Mesendoderm (in vitro differentiated cells): ENCODE measurements around the gene APBA2.

Experiments used
- DNase-seq: peaks from one replicate; pipeline ENCODE4 v3.0.0; 2013
- H2AK5ac ChIP-seq: 2 replicates; pipeline ENCODE4 v1.6.1; 2013; ENCODE audit warnings: low read length, inconsistent platforms
- H2BK120ac ChIP-seq: 2 replicates; pipeline ENCODE4 v1.6.1; 2013; ENCODE audit warnings: low read depth, mild to moderate bottlenecking, low read length, moderate library complexity, mixed read lengths
- H2BK15ac ChIP-seq: replicated peaks from 2 replicates; pipeline ENCODE4 v1.6.1; 2013; ENCODE audit warnings: low read depth, mild to moderate bottlenecking, moderate library complexity
- H2BK5ac ChIP-seq: 2 replicates; pipeline ENCODE4 v1.6.1; 2013; ENCODE audit warnings: low read length, inconsistent platforms
- H3K18ac ChIP-seq: 2 replicates; pipeline ENCODE4 v1.6.1; 2013; ENCODE audit warnings: mild to moderate bottlenecking, low read length, mixed read lengths
- H3K23ac ChIP-seq: one replicate; pipeline ENCODE4 v1.6.1; 2013; ENCODE audit warnings: low read length
- H3K27ac ChIP-seq: 2 replicates; pipeline ENCODE4 v1.5.1; 2013; ENCODE audit warnings: low read depth, mild to moderate bottlenecking, inconsistent platforms, low read length, moderate library complexity
- H3K27me3 ChIP-seq: 2 replicates; pipeline ENCODE4 v1.6.1; 2013; ENCODE audit warnings: low read length, control low read depth, mild to moderate bottlenecking, inconsistent platforms; ENCODE audit not compliant: insufficient read depth, poor library complexity
- H3K36me3 ChIP-seq: 2 replicates; pipeline ENCODE4 v1.6.1; 2013; ENCODE audit warnings: low read length, inconsistent platforms; ENCODE audit not compliant: control insufficient read depth, insufficient read depth
- H3K4ac ChIP-seq: one replicate; pipeline ENCODE4 v1.6.1; 2013; ENCODE audit warnings: low read depth, mild to moderate bottlenecking, low read length, moderate library complexity
- H3K4me1 ChIP-seq: 2 replicates; pipeline ENCODE4 v1.6.1; 2013; ENCODE audit warnings: low read depth, low read length, inconsistent platforms; ENCODE audit not compliant: control insufficient read depth
- H3K4me2 ChIP-seq: 2 replicates; pipeline ENCODE4 v1.6.1; 2013; ENCODE audit warnings: low read length
- H3K4me3 ChIP-seq: 2 replicates; pipeline ENCODE4 v1.5.1; 2013; ENCODE audit warnings: mild to moderate bottlenecking, low read length
- H3K56ac ChIP-seq: one replicate; pipeline ENCODE4 v1.6.1; 2013; ENCODE audit warnings: low read length
- H3K79me1 ChIP-seq: 2 replicates; pipeline ENCODE4 v1.6.1; 2013; ENCODE audit warnings: low read length, inconsistent platforms
- H3K79me2 ChIP-seq: 2 replicates; pipeline ENCODE4 v1.6.1; 2013; ENCODE audit warnings: mild to moderate bottlenecking, low read length; ENCODE audit not compliant: control insufficient read depth, insufficient read depth
- H3K9ac ChIP-seq: 2 replicates; pipeline ENCODE4 v1.6.1; 2013; ENCODE audit warnings: low read length, inconsistent platforms
- H4K5ac ChIP-seq: one replicate; pipeline ENCODE4 v1.6.1; 2013; ENCODE audit warnings: low read length
- H4K8ac ChIP-seq: one replicate; pipeline ENCODE4 v1.6.1; 2013; ENCODE audit warnings: low read depth, mild to moderate bottlenecking, control low read depth, low read length, moderate library complexity
- WGBS: extraction: QIAGEN DNeasy Blood & Tissue Kit; methylation state at CpG from one replicate; pipeline ENCODE4 v1.1.7; 2013; ENCODE audit warnings: low lambda C conversion rate, missing lambda C conversion rate; ENCODE audit not compliant: insufficient coverage; ENCODE audit errors: extremely low coverage; 5-methylcytosine and 5-hydroxymethylcytosine counted together

APBA2 gene

GRCh38 chr15:28931828-28932227 lies 46.1 kb downstream of the APBA2 start:
- no peak overlapping the region for H3K56ac ChIP-seq
- no CpG with 5 or more reads among the region's 4 CpGs for WGBS

GRCh38 chr15:28932361-28932760 lies 46.6 kb downstream of the APBA2 start:
- Histone ChIP-seq H3K27me3 (no peaks in the 10 kb centered on the region), H3K27ac (no peak overlapping the region), H3K79me1 (no peaks in the 10 kb centered on the region), H3K4me2 (no peak overlapping the region), H3K23ac (no peak overlapping the region), H3K4ac (no peak overlapping the region), H2AK5ac (no peak overlapping the region), H3K4me3 (no peak overlapping the region), H2BK15ac (no peak overlapping the region), H3K18ac (no peak overlapping the region), H2BK5ac (no peak overlapping the region), H3K56ac (no peak overlapping the region), H3K9ac (no peak overlapping the region), H4K5ac (no peak overlapping the region), H3K36me3 (no peaks in the 10 kb centered on the region), H3K4me1 (no peaks in the 10 kb centered on the region), H2BK120ac (no peak overlapping the region), H3K79me2 (no peaks in the 10 kb centered on the region), H4K8ac (no peak overlapping the region)
- no CpG with 5 or more reads among the region's 4 CpGs for WGBS
- DNase-seq = no peak

More at GRCh38 chr15:28931828-28932227, 46.1 kb downstream of the APBA2 start:
- no peak for DNase-seq
- H2BK120ac ChIP-seq = no peak overlapping the region
- H3K27ac ChIP-seq = no peak overlapping the region
- H3K27me3 ChIP-seq = no peaks in the 10 kb centered on the region
- no peak overlapping the region for H4K5ac ChIP-seq
- no peak overlapping the region for H3K4ac ChIP-seq
- H3K4me1 ChIP-seq = no peaks in the 10 kb centered on the region
- H4K8ac ChIP-seq = no peak overlapping the region
- H2BK15ac ChIP-seq = no peak overlapping the region
- H2AK5ac ChIP-seq = no peak overlapping the region
- no peak overlapping the region for H3K18ac ChIP-seq
- no peaks in the 10 kb centered on the region for H3K79me1 ChIP-seq
- H3K9ac ChIP-seq = no peak overlapping the region
- no peak overlapping the region for H3K23ac ChIP-seq
- no peak overlapping the region for H3K4me3 ChIP-seq
- no peaks in the 10 kb centered on the region for H3K79me2 ChIP-seq
- H2BK5ac ChIP-seq = no peak overlapping the region
- no peak overlapping the region for H3K4me2 ChIP-seq
- no peaks in the 10 kb centered on the region for H3K36me3 ChIP-seq

GRCh38 chr15:28933710-28934445 lies 48.1 kb downstream of the APBA2 start:
- Histone ChIP-seq H3K56ac (no peak overlapping the region), H4K5ac (no peak overlapping the region), H3K27ac (no peak overlapping the region), H2AK5ac (no peak overlapping the region), H3K36me3 (no peaks in the 10 kb centered on the region), H3K23ac (no peak overlapping the region), H2BK5ac (no peak overlapping the region), H3K4ac (no peak overlapping the region), H3K4me1 (no peaks in the 10 kb centered on the region), H3K18ac (no peak overlapping the region), H4K8ac (no peak overlapping the region), H2BK15ac (no peak overlapping the region), H3K9ac (no peak overlapping the region), H3K4me2 (no peak overlapping the region), H3K27me3 (no peaks in the 10 kb centered on the region), H2BK120ac (no peak overlapping the region), H3K4me3 (no peak overlapping the region), H3K79me2 (no peaks in the 10 kb centered on the region), H3K79me1 (no peaks in the 10 kb centered on the region)
- no CpG with 5 or more reads among the region's 9 CpGs for WGBS
- DNase-seq = peak; percentile 7

GRCh38 chr15:28934645-28935044 lies 48.9 kb downstream of the APBA2 start:
- Histone ChIP-seq H3K27me3 (no peaks in the 10 kb centered on the region), H3K9ac (no peak overlapping the region), H2BK120ac (no peak overlapping the region), H3K4ac (no peak overlapping the region), H3K56ac (no peak overlapping the region), H2AK5ac (no peak overlapping the region), H2BK15ac (no peak overlapping the region), H4K8ac (no peak overlapping the region), H2BK5ac (no peak overlapping the region), H3K18ac (no peak overlapping the region), H3K23ac (no peak overlapping the region), H3K79me2 (no peaks in the 10 kb centered on the region), H3K36me3 (no peaks in the 10 kb centered on the region), H3K79me1 (no peaks in the 10 kb centered on the region), H4K5ac (no peak overlapping the region), H3K27ac (no peak overlapping the region), H3K4me1 (no peaks in the 10 kb centered on the region), H3K4me3 (no peak overlapping the region), H3K4me2 (no peak overlapping the region)
- WGBS = no CpG with 5 or more reads among the region's 6 CpGs
- no peak for DNase-seq

- no peak overlapping the region for H2BK5ac ChIP-seq
- H3K4me1 ChIP-seq = no peaks in the 10 kb centered on the region
- H3K56ac ChIP-seq = no peak overlapping the region
- H3K23ac ChIP-seq = no peak overlapping the region
- no peak overlapping the region for H2BK120ac ChIP-seq
- H4K5ac ChIP-seq = no peak overlapping the region
- DNase-seq = peak; percentile 72
- H3K79me1 ChIP-seq = no peaks in the 10 kb centered on the region
- no peak overlapping the region for H3K4ac ChIP-seq
- no peak overlapping the region for H3K4me3 ChIP-seq
- H3K27ac ChIP-seq = no peak overlapping the region
- H3K27me3 ChIP-seq = no peaks in the 10 kb centered on the region
- no peak overlapping the region for H2AK5ac ChIP-seq
- no peak overlapping the region for H3K18ac ChIP-seq
- H4K8ac ChIP-seq = no peak overlapping the region
- H3K9ac ChIP-seq = no peak overlapping the region
- H2BK15ac ChIP-seq = no peak overlapping the region
- no peak overlapping the region for H3K4me2 ChIP-seq
- WGBS = no CpG with 5 or more reads among the region's 6 CpGs
- H3K36me3 ChIP-seq = no peaks in the 10 kb centered on the region
- H3K79me2 ChIP-seq = no peaks in the 10 kb centered on the region
Measured at GRCh38 chr15:28935316-28935715, 49.5 kb downstream of the APBA2 start.

GRCh38 chr15:28936081-28936480 lies 50.3 kb downstream of the APBA2 start:
- no peak overlapping the region for H3K27ac ChIP-seq
- no peak overlapping the region for H3K4ac ChIP-seq
- H2AK5ac ChIP-seq = no peak overlapping the region
- H3K36me3 ChIP-seq = no peaks in the 10 kb centered on the region
- no peak overlapping the region for H3K56ac ChIP-seq
- H4K8ac ChIP-seq = no peak overlapping the region
- no peak overlapping the region for H2BK5ac ChIP-seq
- no peaks in the 10 kb centered on the region for H3K4me1 ChIP-seq
- no peak for DNase-seq
- no CpG with 5 or more reads among the region's 8 CpGs for WGBS
- H2BK15ac ChIP-seq = no peak overlapping the region
- H3K9ac ChIP-seq = no peak overlapping the region
- H3K79me1 ChIP-seq = no peaks in the 10 kb centered on the region
- H4K5ac ChIP-seq = no peak overlapping the region
- no peak overlapping the region for H3K4me3 ChIP-seq
- H3K79me2 ChIP-seq = no peaks in the 10 kb centered on the region
- no peak overlapping the region for H2BK120ac ChIP-seq
- H3K27me3 ChIP-seq = no peaks in the 10 kb centered on the region
- H3K18ac ChIP-seq = no peak overlapping the region
- H3K4me2 ChIP-seq = no peak overlapping the region
- H3K23ac ChIP-seq = no peak overlapping the region
